Activated CD4-positive, alpha-beta memory T cell treated with anti-CD3 and anti-CD28 coated beads, Interleukin-2, amount 10 ng/mL, durations not matched to agents 7 days and 5 days (primary cell): ENCODE data around the gene S100A1. TPM values are rescaled to one million over a fixed set of nuclear protein-coding genes. Genes with fewer than 3 reads are reported as not detected.
"Not testable (repeated sequence)": the region's sequence is repeated elsewhere in the genome, so short reads cannot be mapped to it uniquely, and the experiment has no call there.

Experiments used
- CTCF ChIA-PET: fragments of 350-600 bp; sonication (Branson Sonifier 250); formaldehyde crosslinking; loops from one replicate; lab custom pipeline; 2021; ENCODE audit warnings: antibody characterized with exemption, inconsistent platforms; lab: Charles Lee
- POLR2A ChIA-PET: fragments of 350-600 bp; sonication (Branson Sonifier 250); formaldehyde crosslinking; loops from one replicate; lab custom pipeline; 2021; ENCODE audit warnings: antibody characterized with exemption; lab: Charles Lee
- DNase-seq: peaks from one replicate; pipeline ENCODE4 v3.0.0-alpha.2; 2020
- H3K27ac Mint-ChIP-seq: one replicate; pipeline ENCODE4 v1.8.0; 2021; ENCODE audit warnings: mild to moderate bottlenecking, mixed read lengths
- H3K27me3 Mint-ChIP-seq: one replicate; pipeline ENCODE4 v1.8.0; 2021; ENCODE audit warnings: mixed read lengths
- H3K36me3 Mint-ChIP-seq: one replicate; pipeline ENCODE4 v1.8.0; 2021; ENCODE audit warnings: low read depth, mixed read lengths
- H3K4me1 Mint-ChIP-seq: one replicate; pipeline ENCODE4 v1.8.0; 2021; ENCODE audit warnings: mixed read lengths
- H3K4me3 Mint-ChIP-seq: one replicate; pipeline ENCODE4 v1.8.0; 2021; ENCODE audit warnings: mild to moderate bottlenecking, mixed read lengths
- H3K9me3 Mint-ChIP-seq: one replicate; pipeline ENCODE4 v1.8.0; 2021; ENCODE audit warnings: mixed read lengths
- total RNA-seq, 2 experiments: library from RNA; stranded (reverse); gene quantifications; one replicate each; pipeline ENCODE4 v1.2.3, GENCODE V29; 2021

Gene S100A1
- total RNA-seq, 2 experiments from 2014 or later: not detected

GRCh38 chr1:153635872-153636271 lies 7.6 kb downstream of the S100A1 start:
- Mint-ChIP-seq H3K9me3 (no peaks in the 10 kb centered on the region), H3K27me3 (no peaks in the 10 kb centered on the region), H3K36me3 (peaks cover 58% of the 10 kb centered on the region), H3K4me3 (peak overlapping the region; percentile 97), H3K27ac (peak overlapping the region; percentile 67), H3K4me1 (peaks cover 48% of the 10 kb centered on the region)
- DNase-seq: no peak
- ChIA-PET POLR2A (interaction anchor here (1.9 to 3.1 kb wide), 8 partner anchors 9 to 287 kb away, joined by 6 to 99 read pairs (median 30); partner anchors contain the start of genes GATAD2B, S100A4, S100A6 and SNAPIN), CTCF (interaction anchor here (1.6 to 3.6 kb wide), 6 partner anchors 36 to 125 kb away, joined by 5 to 27 read pairs (median 12); no protein-coding TSS in a partner anchor)

GRCh38 chr1:153636312-153636711 lies 8.1 kb downstream of the S100A1 start:
- Mint-ChIP-seq H3K36me3 (peaks cover 62% of the 10 kb centered on the region), H3K4me3 (no peak overlapping the region), H3K27ac (no peak overlapping the region), H3K9me3 (no peaks in the 10 kb centered on the region), H3K27me3 (no peaks in the 10 kb centered on the region), H3K4me1 (peaks cover 52% of the 10 kb centered on the region)
- ChIA-PET CTCF (no interaction called here), POLR2A (interaction anchor here (3.1 kb wide), 1 partner anchor 32 kb away, joined by 29 read pairs; no protein-coding TSS in a partner anchor)
- no peak for DNase-seq

GRCh38 chr1:153638261-153638660 lies 10.0 kb downstream of the S100A1 start:
- Mint-ChIP-seq H3K4me1 (peaks cover 45% of the 10 kb centered on the region), H3K27ac (no peak overlapping the region), H3K9me3 (no peaks in the 10 kb centered on the region), H3K4me3 (no peak overlapping the region), H3K27me3 (no peaks in the 10 kb centered on the region), H3K36me3 (peaks cover 81% of the 10 kb centered on the region)
- ChIA-PET POLR2A (interaction anchor here (0.9 to 1.9 kb wide), 5 partner anchors 9 to 106 kb away, joined by 3 to 16 read pairs (median 4); partner anchors contain the start of gene ILF2), CTCF (interaction anchor here (1.1 kb wide), 1 partner anchor 10 kb away, joined by 5 read pairs; the partner anchor contains the start of genes S100A1 and S100A13)
- no peak for DNase-seq

GRCh38 chr1:153639280-153639679 lies 11.0 kb downstream of the S100A1 start:
- Mint-ChIP-seq H3K9me3 (no peaks in the 10 kb centered on the region), H3K36me3 (peaks cover 84% of the 10 kb centered on the region), H3K4me3 (no peak overlapping the region), H3K27ac (no peak overlapping the region), H3K27me3 (no peaks in the 10 kb centered on the region), H3K4me1 (peaks cover 44% of the 10 kb centered on the region)
- no peak for DNase-seq
- ChIA-PET CTCF (no interaction called here), POLR2A (interaction anchor here (0.8 to 2.5 kb wide), 6 partner anchors 10 to 338 kb away, joined by 3 to 16 read pairs (median 4); partner anchors contain the start of genes JTB, SLC27A3 and SNAPIN)

GRCh38 chr1:153640213-153640612 lies 12.0 kb downstream of the S100A1 start:
- peaks cover 87% of the 10 kb centered on the region for H3K36me3 Mint-ChIP-seq
- not testable (repeated sequence) for H3K27ac Mint-ChIP-seq
- POLR2A ChIA-PET: interaction anchor here (0.7 to 2.5 kb wide), 7 partner anchors 9 to 135 kb away, joined by 3 to 16 read pairs (median 3); partner anchors contain the start of genes SLC27A3 and SNAPIN

GRCh38 chr1:153640861-153641260 lies 12.6 kb downstream of the S100A1 start:
- DNase-seq: no peak
- no peaks in the 10 kb centered on the region for H3K27me3 Mint-ChIP-seq
- H3K4me3 Mint-ChIP-seq: no peak overlapping the region
- peaks cover 88% of the 10 kb centered on the region for H3K36me3 Mint-ChIP-seq
- H3K9me3 Mint-ChIP-seq: no peaks in the 10 kb centered on the region
- CTCF ChIA-PET: no interaction called here
- H3K27ac Mint-ChIP-seq: no peak overlapping the region
- peaks cover 42% of the 10 kb centered on the region for H3K4me1 Mint-ChIP-seq
- POLR2A ChIA-PET: interaction anchor here (0.8 to 2.5 kb wide), 4 partner anchors 8 to 107 kb away, joined by 3 to 16 read pairs (median 6); no protein-coding TSS in a partner anchor

More at GRCh38 chr1:153640213-153640612, 12.0 kb downstream of the S100A1 start:
- H3K4me3 Mint-ChIP-seq, CTCF ChIA-PET, DNase-seq, H3K9me3 Mint-ChIP-seq, H3K27me3 Mint-ChIP-seq: not testable (repeated sequence)
- H3K4me1 Mint-ChIP-seq: peaks cover 39% of the 10 kb centered on the region

- Mint-ChIP-seq H3K27ac (no peak overlapping the region), H3K4me3 (no peak overlapping the region), H3K27me3 (no peaks in the 10 kb centered on the region), H3K4me1 (peaks cover 41% of the 10 kb centered on the region), H3K9me3 (no peaks in the 10 kb centered on the region), H3K36me3 (peaks cover 88% of the 10 kb centered on the region)
- DNase-seq: no peak
- ChIA-PET POLR2A (interaction anchor here (6.1 kb wide), 1 partner anchor 8 kb away, joined by 52 read pairs; the partner anchor contains the start of gene CHTOP), CTCF (no interaction called here)
Observed at GRCh38 chr1:153642161-153642560, 13.9 kb downstream of the S100A1 start.

- peaks cover 37% of the 10 kb centered on the region for H3K4me1 Mint-ChIP-seq
- CTCF ChIA-PET: interaction anchor here (1.1 to 2.0 kb wide), 2 partner anchors 9 to 71 kb away, joined by 3 to 6 read pairs; partner anchors contain the start of gene CHTOP
- no peak for DNase-seq
- no peak overlapping the region for H3K4me3 Mint-ChIP-seq
- POLR2A ChIA-PET: interaction anchor here (0.9 to 6.1 kb wide), 3 partner anchors 8 to 132 kb away, joined by 3 to 52 read pairs (median 5); partner anchors contain the start of genes CHTOP, SLC27A3 and SNAPIN
- H3K27me3 Mint-ChIP-seq: no peaks in the 10 kb centered on the region
- H3K27ac Mint-ChIP-seq: no peak overlapping the region
- no peaks in the 10 kb centered on the region for H3K9me3 Mint-ChIP-seq
- H3K36me3 Mint-ChIP-seq: peaks cover 85% of the 10 kb centered on the region
Observed at GRCh38 chr1:153643100-153643499, 14.9 kb downstream of the S100A1 start.

GRCh38 chr1:153643816-153644215 lies 15.6 kb downstream of the S100A1 start:
- Mint-ChIP-seq H3K27ac (no peak overlapping the region), H3K9me3 (no peaks in the 10 kb centered on the region), H3K27me3 (no peaks in the 10 kb centered on the region), H3K4me1 (peaks cover 37% of the 10 kb centered on the region), H3K36me3 (peaks cover 79% of the 10 kb centered on the region), H3K4me3 (no peak overlapping the region)
- DNase-seq: no peak
- ChIA-PET CTCF (interaction anchor here (1.1 to 2.0 kb wide), 2 partner anchors 10 to 71 kb away, joined by 3 to 6 read pairs; partner anchors contain the start of gene CHTOP), POLR2A (interaction anchor here (0.7 to 6.1 kb wide), 5 partner anchors 9 to 132 kb away, joined by 3 to 52 read pairs (median 4); partner anchors contain the start of genes CHTOP, SLC27A3 and SNAPIN)

GRCh38 chr1:153646672-153647345 lies 18.6 kb downstream of the S100A1 start:
- POLR2A ChIA-PET: interaction anchor here (0.9 to 6.1 kb wide), 5 partner anchors 9 to 114 kb away, joined by 4 to 52 read pairs (median 6); partner anchors contain the start of genes CHTOP, S100A4 and SNAPIN
- CTCF ChIA-PET: interaction anchor here (2.4 kb wide), 1 partner anchor 13 kb away, joined by 9 read pairs; the partner anchor contains the start of gene CHTOP
- Mint-ChIP-seq H3K36me3 (peaks cover 54% of the 10 kb centered on the region), H3K4me1 (peaks cover 33% of the 10 kb centered on the region), H3K9me3 (no peaks in the 10 kb centered on the region), H3K4me3 (no peak overlapping the region), H3K27ac (peak overlapping the region; percentile 44), H3K27me3 (no peaks in the 10 kb centered on the region)
- DNase-seq: no peak

- Mint-ChIP-seq H3K27ac (no peak overlapping the region), H3K4me3 (no peak overlapping the region), H3K9me3 (no peaks in the 10 kb centered on the region), H3K36me3 (peaks cover 50% of the 10 kb centered on the region), H3K4me1 (peaks cover 30% of the 10 kb centered on the region), H3K27me3 (no peaks in the 10 kb centered on the region)
- POLR2A ChIA-PET: interaction anchor here (1.7 to 6.1 kb wide), 4 partner anchors 9 to 115 kb away, joined by 5 to 52 read pairs (median 11); partner anchors contain the start of genes CHTOP and S100A4
- DNase-seq: no peak
- CTCF ChIA-PET: interaction anchor here (0.7 to 2.4 kb wide), 3 partner anchors 13 to 519 kb away, joined by 3 to 9 read pairs (median 3); partner anchors contain the start of genes CHTOP and S100A13
Observed at GRCh38 chr1:153647346-153647714, 19.1 kb downstream of the S100A1 start.

GRCh38 chr1:153648000-153648643 lies 19.9 kb downstream of the S100A1 start:
- Mint-ChIP-seq H3K27me3 (no peaks in the 10 kb centered on the region), H3K9me3 (no peaks in the 10 kb centered on the region), H3K4me3 (no peak overlapping the region), H3K27ac (no peak overlapping the region), H3K4me1 (peaks cover 27% of the 10 kb centered on the region), H3K36me3 (peaks cover 42% of the 10 kb centered on the region)
- CTCF ChIA-PET: interaction anchor here (0.7 to 1.2 kb wide), 3 partner anchors 11 to 518 kb away, joined by 3 to 4 read pairs (median 3); partner anchors contain the start of genes S100A13 and SNAPIN
- no peak for DNase-seq
- POLR2A ChIA-PET: interaction anchor here (1.6 to 3.0 kb wide), 5 partner anchors 8 to 103 kb away, joined by 5 to 26 read pairs (median 8); partner anchors contain the start of genes CHTOP and S100A4
